Panc1 (cell line): ENCODE measurements around the gene GPR142.

Experiments used
- POLR2AphosphoS5 ChIP-seq: IDR thresholded peaks from 2 replicates; pipeline ENCODE4 v1.6.1; 2012; ENCODE audit warnings: mild to moderate bottlenecking, low read depth, low read length, moderate library complexity
- SIN3A ChIP-seq: IDR thresholded peaks from 2 replicates; pipeline ENCODE4 v1.6.1; 2012; ENCODE audit warnings: low read depth, mild to moderate bottlenecking, low read length, moderate library complexity, borderline replicate concordance; ENCODE audit not compliant: insufficient read depth
- TF ChIP-seq, protein P1 (sequence below), 2 experiments: IDR thresholded peaks; 2 replicates each; pipeline ENCODE4 v1.6.1; 2011 to 2012; ENCODE audit warnings: low read depth in 2 of 2, control low read depth in 1 of 2, low read length in 1 of 2, mild to moderate bottlenecking in 1 of 2, moderate library complexity in 1 of 2; ENCODE audit not compliant: insufficient read depth in 1 of 2
- TF ChIP-seq, protein P2 (sequence below): fragments of 450-650 bp; IDR thresholded peaks from 2 replicates; pipeline ENCODE4 v1.5.1; 2017; ENCODE audit warnings: mild to moderate bottlenecking

DNA sequence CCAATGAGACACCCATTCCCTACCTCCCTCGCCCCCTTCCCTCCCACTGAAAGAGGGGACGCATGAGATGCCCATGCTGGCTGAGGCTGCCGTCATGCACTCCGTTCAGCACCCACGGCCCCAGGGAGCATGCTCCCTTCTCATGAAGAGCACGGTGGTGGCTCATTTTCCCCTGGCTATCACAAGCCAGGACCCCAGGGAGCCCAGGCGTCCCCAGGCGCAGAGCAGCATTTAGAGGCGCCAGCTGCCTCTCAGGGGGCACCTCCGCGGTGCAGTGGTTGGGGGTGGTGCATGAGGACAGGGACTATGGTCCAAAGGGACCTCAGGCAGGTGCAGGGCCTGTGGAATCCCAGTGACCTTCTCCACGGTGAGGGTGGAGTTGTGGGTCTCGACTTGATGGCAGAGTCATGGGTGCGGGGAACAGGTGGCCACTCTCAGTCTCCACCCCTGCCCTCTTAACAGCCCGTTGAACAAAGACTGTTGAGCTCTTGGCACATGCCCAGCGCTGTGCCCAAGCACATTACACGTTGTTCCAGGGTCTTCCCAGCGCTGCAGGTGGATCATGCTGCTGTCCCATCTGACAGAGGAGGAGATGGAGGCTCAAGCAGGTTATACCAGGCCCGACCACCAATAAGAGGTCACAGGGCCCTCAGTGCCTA, 27.6 kb upstream of the GPR142 start:
- TF ChIP-seq, protein P1, sequence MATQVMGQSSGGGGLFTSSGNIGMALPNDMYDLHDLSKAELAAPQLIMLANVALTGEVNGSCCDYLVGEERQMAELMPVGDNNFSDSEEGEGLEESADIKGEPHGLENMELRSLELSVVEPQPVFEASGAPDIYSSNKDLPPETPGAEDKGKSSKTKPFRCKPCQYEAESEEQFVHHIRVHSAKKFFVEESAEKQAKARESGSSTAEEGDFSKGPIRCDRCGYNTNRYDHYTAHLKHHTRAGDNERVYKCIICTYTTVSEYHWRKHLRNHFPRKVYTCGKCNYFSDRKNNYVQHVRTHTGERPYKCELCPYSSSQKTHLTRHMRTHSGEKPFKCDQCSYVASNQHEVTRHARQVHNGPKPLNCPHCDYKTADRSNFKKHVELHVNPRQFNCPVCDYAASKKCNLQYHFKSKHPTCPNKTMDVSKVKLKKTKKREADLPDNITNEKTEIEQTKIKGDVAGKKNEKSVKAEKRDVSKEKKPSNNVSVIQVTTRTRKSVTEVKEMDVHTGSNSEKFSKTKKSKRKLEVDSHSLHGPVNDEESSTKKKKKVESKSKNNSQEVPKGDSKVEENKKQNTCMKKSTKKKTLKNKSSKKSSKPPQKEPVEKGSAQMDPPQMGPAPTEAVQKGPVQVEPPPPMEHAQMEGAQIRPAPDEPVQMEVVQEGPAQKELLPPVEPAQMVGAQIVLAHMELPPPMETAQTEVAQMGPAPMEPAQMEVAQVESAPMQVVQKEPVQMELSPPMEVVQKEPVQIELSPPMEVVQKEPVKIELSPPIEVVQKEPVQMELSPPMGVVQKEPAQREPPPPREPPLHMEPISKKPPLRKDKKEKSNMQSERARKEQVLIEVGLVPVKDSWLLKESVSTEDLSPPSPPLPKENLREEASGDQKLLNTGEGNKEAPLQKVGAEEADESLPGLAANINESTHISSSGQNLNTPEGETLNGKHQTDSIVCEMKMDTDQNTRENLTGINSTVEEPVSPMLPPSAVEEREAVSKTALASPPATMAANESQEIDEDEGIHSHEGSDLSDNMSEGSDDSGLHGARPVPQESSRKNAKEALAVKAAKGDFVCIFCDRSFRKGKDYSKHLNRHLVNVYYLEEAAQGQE (IDR thresholded peaks at IDR 0.05; ENCODE audit: insufficient read depth in 1 of 2, low read depth in 2 of 2, low read length in 1 of 2), result no peak
- TF ChIP-seq, protein P2, sequence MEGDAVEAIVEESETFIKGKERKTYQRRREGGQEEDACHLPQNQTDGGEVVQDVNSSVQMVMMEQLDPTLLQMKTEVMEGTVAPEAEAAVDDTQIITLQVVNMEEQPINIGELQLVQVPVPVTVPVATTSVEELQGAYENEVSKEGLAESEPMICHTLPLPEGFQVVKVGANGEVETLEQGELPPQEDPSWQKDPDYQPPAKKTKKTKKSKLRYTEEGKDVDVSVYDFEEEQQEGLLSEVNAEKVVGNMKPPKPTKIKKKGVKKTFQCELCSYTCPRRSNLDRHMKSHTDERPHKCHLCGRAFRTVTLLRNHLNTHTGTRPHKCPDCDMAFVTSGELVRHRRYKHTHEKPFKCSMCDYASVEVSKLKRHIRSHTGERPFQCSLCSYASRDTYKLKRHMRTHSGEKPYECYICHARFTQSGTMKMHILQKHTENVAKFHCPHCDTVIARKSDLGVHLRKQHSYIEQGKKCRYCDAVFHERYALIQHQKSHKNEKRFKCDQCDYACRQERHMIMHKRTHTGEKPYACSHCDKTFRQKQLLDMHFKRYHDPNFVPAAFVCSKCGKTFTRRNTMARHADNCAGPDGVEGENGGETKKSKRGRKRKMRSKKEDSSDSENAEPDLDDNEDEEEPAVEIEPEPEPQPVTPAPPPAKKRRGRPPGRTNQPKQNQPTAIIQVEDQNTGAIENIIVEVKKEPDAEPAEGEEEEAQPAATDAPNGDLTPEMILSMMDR, result no peak
- TF ChIP-seq POLR2AphosphoS5 (no peak), SIN3A (no peak)
